ENCODE data around the gene NLGN4X. TPM values are rescaled to one million over a fixed set of nuclear protein-coding genes. Genes with fewer than 3 reads are reported as not detected.

The NLGN4X gene
- total RNA-seq, 4 donors from 2014 or later: 0.22 to 3.8 (median 1.6) TPM

- TF ChIP-seq, protein P1, sequence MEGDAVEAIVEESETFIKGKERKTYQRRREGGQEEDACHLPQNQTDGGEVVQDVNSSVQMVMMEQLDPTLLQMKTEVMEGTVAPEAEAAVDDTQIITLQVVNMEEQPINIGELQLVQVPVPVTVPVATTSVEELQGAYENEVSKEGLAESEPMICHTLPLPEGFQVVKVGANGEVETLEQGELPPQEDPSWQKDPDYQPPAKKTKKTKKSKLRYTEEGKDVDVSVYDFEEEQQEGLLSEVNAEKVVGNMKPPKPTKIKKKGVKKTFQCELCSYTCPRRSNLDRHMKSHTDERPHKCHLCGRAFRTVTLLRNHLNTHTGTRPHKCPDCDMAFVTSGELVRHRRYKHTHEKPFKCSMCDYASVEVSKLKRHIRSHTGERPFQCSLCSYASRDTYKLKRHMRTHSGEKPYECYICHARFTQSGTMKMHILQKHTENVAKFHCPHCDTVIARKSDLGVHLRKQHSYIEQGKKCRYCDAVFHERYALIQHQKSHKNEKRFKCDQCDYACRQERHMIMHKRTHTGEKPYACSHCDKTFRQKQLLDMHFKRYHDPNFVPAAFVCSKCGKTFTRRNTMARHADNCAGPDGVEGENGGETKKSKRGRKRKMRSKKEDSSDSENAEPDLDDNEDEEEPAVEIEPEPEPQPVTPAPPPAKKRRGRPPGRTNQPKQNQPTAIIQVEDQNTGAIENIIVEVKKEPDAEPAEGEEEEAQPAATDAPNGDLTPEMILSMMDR (IDR thresholded peaks at IDR 0.05; ENCODE audit: low read depth): no peak
These were observed 321.5 kb downstream of the NLGN4X start for GRCh38 chrX:5907207-5907606.

DNA sequence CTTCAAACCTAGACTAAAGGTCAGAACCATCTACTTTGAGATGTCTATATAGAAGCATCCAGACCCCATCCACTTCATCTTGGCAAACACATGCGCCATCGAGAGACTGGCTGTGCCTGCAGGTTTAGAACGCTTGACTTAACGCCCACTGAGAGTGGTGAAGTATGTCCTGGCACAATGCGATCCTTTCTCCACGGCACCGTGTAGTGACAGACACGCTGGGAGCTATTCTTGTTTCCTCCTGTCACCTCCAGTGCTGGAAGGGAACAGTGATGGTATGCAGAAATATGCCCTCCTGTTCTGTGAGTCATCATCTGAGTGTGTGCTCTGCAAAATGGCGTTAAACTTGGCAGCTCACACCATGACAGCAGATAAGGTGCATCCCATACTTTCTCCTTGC is 330.2 kb downstream of the NLGN4X start:
- TF ChIP-seq, protein P1 (IDR thresholded peaks at IDR 0.05; ENCODE audit: low read depth): no peak

- TF ChIP-seq, protein P1 (IDR thresholded peaks at IDR 0.05; ENCODE audit: low read depth): no peak
These were observed 337.3 kb downstream of the NLGN4X start for GRCh38 chrX:5891378-5891777.

GRCh38 chrX:5876984-5877596 is 351.6 kb downstream of the NLGN4X start:
- TF ChIP-seq, protein P1 (IDR thresholded peaks at IDR 0.05; ENCODE audit: low read depth): no peak

- TF ChIP-seq, protein P1 (IDR thresholded peaks at IDR 0.05; ENCODE audit: low read depth): no peak
These were observed 358.4 kb downstream of the NLGN4X start for GRCh38 chrX:5870238-5870637.

DNA sequence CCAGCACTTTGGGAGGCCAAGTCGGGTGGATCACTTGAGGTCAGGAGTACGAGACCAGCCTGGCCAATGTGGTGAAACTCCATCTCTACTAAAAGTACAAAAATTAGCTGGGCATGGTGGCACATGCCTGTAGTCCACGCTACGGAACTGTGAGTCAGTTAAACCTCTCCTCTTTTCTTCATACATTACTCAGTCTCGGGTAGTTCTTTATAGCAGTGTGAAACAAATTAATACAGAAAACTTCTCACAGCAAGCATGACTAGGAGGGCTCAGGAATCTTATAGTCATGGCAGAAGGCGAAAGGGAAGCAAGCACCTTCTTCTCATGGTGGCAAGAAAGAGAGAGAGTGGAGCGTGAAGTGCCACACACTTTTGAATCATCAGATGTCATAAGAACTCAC is 358.9 kb downstream of the NLGN4X start:
- TF ChIP-seq, protein P1 (IDR thresholded peaks at IDR 0.05; ENCODE audit: low read depth): no peak

DNA sequence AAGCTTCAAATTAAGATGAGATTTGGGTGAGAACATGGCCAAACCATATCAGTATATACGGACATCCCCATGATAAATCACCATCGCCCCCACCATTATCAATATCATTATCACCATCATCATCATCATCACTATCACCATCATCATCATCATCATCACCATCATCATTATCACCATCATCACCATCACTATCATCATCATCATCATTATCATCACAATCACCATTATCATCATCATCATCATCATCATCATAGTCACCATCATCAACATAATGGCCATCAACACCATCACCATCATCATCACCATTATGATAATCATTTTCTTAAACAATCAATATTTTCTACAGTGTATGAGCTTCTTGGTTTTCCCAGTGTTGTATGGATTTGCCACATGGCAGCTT is 360.9 kb downstream of the NLGN4X start:
- TF ChIP-seq, protein P1 (IDR thresholded peaks at IDR 0.05; ENCODE audit: low read depth): no peak

All from subcutaneous adipose tissue (tissue), 4 donors.